GM12875 (cell line): ENCODE data around the gene TM7SF2.

ENCODE experiments used
- H3K4me3 ChIP-seq: one replicate; pipeline ENCODE4 v1.5.1; 2011; ENCODE audit warnings: low read depth, low read length, control low read depth
- TF ChIP-seq, protein P1 (sequence below): IDR thresholded peaks from 2 replicates; pipeline ENCODE4 v1.5.1; 2011; ENCODE audit warnings: low read depth, mild to moderate bottlenecking, control low read depth, inconsistent platforms, low read length, moderate library complexity, borderline replicate concordance; ENCODE audit not compliant: insufficient read depth

The TM7SF2 gene

DNA sequence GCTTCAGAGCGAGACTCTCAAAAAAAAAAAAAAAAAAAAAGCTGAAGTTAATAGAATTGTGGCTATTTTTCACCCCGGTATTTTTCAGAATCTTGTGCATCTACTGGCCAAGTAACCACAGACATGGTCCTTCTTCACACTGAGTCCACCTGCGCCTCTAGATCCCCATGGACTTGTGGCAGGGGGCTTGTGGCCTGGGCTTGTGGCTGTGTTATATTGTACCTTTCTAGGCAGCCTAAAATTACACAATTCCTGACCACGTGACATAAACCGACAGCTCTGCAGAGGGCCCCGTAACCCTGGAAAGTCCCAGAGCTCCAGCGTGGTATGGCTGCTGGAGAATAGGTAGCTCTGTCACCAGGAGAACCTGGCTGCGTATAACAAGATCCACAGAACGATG lies 42.5 kb upstream of the TM7SF2 start:
- no peak overlapping the region for H3K4me3 ChIP-seq
- TF ChIP-seq, protein P1, sequence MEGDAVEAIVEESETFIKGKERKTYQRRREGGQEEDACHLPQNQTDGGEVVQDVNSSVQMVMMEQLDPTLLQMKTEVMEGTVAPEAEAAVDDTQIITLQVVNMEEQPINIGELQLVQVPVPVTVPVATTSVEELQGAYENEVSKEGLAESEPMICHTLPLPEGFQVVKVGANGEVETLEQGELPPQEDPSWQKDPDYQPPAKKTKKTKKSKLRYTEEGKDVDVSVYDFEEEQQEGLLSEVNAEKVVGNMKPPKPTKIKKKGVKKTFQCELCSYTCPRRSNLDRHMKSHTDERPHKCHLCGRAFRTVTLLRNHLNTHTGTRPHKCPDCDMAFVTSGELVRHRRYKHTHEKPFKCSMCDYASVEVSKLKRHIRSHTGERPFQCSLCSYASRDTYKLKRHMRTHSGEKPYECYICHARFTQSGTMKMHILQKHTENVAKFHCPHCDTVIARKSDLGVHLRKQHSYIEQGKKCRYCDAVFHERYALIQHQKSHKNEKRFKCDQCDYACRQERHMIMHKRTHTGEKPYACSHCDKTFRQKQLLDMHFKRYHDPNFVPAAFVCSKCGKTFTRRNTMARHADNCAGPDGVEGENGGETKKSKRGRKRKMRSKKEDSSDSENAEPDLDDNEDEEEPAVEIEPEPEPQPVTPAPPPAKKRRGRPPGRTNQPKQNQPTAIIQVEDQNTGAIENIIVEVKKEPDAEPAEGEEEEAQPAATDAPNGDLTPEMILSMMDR = no peak

- H3K4me3 ChIP-seq = no peak overlapping the region
- TF ChIP-seq, protein P1 = no peak
These were observed 39.6 kb upstream of the TM7SF2 start for GRCh38 chr11:65071907-65072630.

- no peak overlapping the region for H3K4me3 ChIP-seq
- TF ChIP-seq, protein P1 = no peak
These were observed 39.1 kb upstream of the TM7SF2 start for GRCh38 chr11:65072631-65072966.

DNA sequence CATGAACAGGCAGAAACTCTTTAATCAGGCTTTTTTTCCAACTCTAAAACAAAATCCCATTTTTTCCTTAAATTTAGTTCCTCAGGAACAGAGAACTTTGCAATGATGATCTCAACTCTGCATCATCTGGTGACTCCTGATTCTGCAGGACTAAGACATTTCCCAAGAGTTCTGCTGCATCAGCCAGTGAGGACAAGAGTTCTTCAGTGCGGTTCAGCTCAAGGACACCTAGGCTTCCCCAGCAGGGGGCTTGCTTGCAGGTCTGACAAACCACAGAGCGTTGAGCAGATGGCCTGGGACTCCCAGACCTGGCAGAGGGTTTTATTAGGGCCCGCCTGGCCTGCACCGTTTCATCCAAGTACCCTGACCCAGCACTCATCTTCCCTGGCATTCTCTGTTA lies 34.2 kb upstream of the TM7SF2 start:
- TF ChIP-seq, protein P1 = no peak
- H3K4me3 ChIP-seq = no peak overlapping the region

GRCh38 chr11:65078151-65078550 lies 33.5 kb upstream of the TM7SF2 start:
- H3K4me3 ChIP-seq = no peak overlapping the region
- TF ChIP-seq, protein P1 = peak; percentile 88

- TF ChIP-seq, protein P1 = no peak
- peak overlapping the region; percentile 12 for H3K4me3 ChIP-seq
These were observed 32.8 kb upstream of the TM7SF2 start for GRCh38 chr11:65078786-65079342.

- TF ChIP-seq, protein P1 = no peak
These were observed 28.4 kb upstream of the TM7SF2 start for GRCh38 chr11:65083134-65083833.

More at GRCh38 chr11:65083134-65083833, 28.4 kb upstream of the TM7SF2 start:
- H3K4me3 ChIP-seq = peak overlapping the region; percentile 84
